Lung (tissue), 12 donors: ENCODE results near the gene KCNMA1. TPM values are rescaled to one million over a fixed set of nuclear protein-coding genes. Genes with fewer than 3 reads are reported as not detected.
A peak's percentile ranks its signal among the peaks of the same experiment; 100 is the strongest.

Source experiments
- ATAC-seq: fragments of 200-7000 bp; cut with Tn5 transposase; one replicate; pipeline ENCODE4 v1.9.1; 2020; ENCODE audit warnings: moderate number of reproducible peaks; ENCODE audit not compliant: insufficient read depth, low FRiP score
- DNase-seq, 3 donors: peaks; one replicate each; pipeline ENCODE4 v3.0.0-alpha.2; 2013 to 2017
- H3K27ac ChIP-seq, 2 donors: one replicate each; pipeline ENCODE4 v1.5.1; 2013; ENCODE audit warnings: mild to moderate bottlenecking in 2 of 2, moderate library complexity in 2 of 2, control low read depth in 1 of 2, inconsistent platforms in 1 of 2, low read depth in 1 of 2, low read length in 1 of 2
- H3K27me3 ChIP-seq, 3 donors: one replicate each; pipeline ENCODE4 v1.5.1; 2013; ENCODE audit warnings: low read length in 2 of 3; ENCODE audit not compliant: control insufficient read depth in 3 of 3, insufficient read depth in 3 of 3
- H3K36me3 ChIP-seq, 4 donors: one replicate each; pipeline ENCODE4 v1.5.1; 2013; ENCODE audit warnings: low read length in 4 of 4, mild to moderate bottlenecking in 1 of 4, moderate library complexity in 1 of 4; ENCODE audit not compliant: control insufficient read depth in 4 of 4, insufficient read depth in 4 of 4
- H3K4me1 ChIP-seq, 5 donors: one replicate each; pipeline ENCODE4 v1.5.1; 2013; ENCODE audit warnings: low read length in 5 of 5, mild to moderate bottlenecking in 2 of 5, moderate library complexity in 1 of 5; ENCODE audit not compliant: control insufficient read depth in 5 of 5, insufficient read depth in 5 of 5
- H3K4me3 ChIP-seq: one replicate; pipeline ENCODE4 v1.5.1; 2013; ENCODE audit warnings: mild to moderate bottlenecking, control low read depth, moderate library complexity
- H3K9ac ChIP-seq, 2 donors: one replicate each; pipeline ENCODE4 v1.5.1; 2013; ENCODE audit warnings: low read length in 2 of 2, control low read depth in 1 of 2; ENCODE audit not compliant: insufficient read depth in 1 of 2
- H3K9me3 ChIP-seq, 4 donors: one replicate each; pipeline ENCODE4 v1.5.1; 2013; ENCODE audit warnings: low read length in 3 of 4, mild to moderate bottlenecking in 1 of 4, moderate library complexity in 1 of 4; ENCODE audit not compliant: control insufficient read depth in 4 of 4, insufficient read depth in 3 of 4
- WGBS, 2 donors: extraction: QIAGEN DNeasy Blood & Tissue Kit; methylation state at CpG; one replicate each; pipeline ENCODE4 v1.1.7; 2013; 5-methylcytosine and 5-hydroxymethylcytosine counted together
- polyA plus RNA-seq, 2 donors: library from polyadenylated mRNA; stranded (reverse); fragments of 200-250 nt; gene quantifications; one replicate each; pipeline ENCODE4 v1.2.1, GENCODE V29; 2013
- total RNA-seq, 2 donors: library from RNA; depleted of rRNA in 1 of 2; stranded (reverse); fragments of >200 nt in 1 of 2; gene quantifications; one replicate each; pipeline ENCODE4 v1.2.1, GENCODE V29; 2014 to 2021
- TF ChIP-seq, protein P1 (sequence below): IDR thresholded peaks from 2 replicates; pipeline ENCODE4 v1.5.1; 2012; ENCODE audit warnings: mild to moderate bottlenecking; ENCODE audit errors: control extremely low read depth, extremely low read depth
- donor health status: control.
- donor health status: control.
- donor health status: Bipolar disorder and iron deficiency.
- donor health status: healthy.
- donor health status: DM: yes; HTN: yes; CAD: no.

The KCNMA1 gene
- total and polyA plus RNA-seq, 4 donors, result 3.8 to 13.0 (median 5.5) TPM

GRCh38 chr10:76942628-76943416 lies 694.8 kb downstream of the KCNMA1 start:
- no peak overlapping the region for H3K27ac ChIP-seq
- TF ChIP-seq, protein P1, sequence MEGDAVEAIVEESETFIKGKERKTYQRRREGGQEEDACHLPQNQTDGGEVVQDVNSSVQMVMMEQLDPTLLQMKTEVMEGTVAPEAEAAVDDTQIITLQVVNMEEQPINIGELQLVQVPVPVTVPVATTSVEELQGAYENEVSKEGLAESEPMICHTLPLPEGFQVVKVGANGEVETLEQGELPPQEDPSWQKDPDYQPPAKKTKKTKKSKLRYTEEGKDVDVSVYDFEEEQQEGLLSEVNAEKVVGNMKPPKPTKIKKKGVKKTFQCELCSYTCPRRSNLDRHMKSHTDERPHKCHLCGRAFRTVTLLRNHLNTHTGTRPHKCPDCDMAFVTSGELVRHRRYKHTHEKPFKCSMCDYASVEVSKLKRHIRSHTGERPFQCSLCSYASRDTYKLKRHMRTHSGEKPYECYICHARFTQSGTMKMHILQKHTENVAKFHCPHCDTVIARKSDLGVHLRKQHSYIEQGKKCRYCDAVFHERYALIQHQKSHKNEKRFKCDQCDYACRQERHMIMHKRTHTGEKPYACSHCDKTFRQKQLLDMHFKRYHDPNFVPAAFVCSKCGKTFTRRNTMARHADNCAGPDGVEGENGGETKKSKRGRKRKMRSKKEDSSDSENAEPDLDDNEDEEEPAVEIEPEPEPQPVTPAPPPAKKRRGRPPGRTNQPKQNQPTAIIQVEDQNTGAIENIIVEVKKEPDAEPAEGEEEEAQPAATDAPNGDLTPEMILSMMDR, result no peak
- WGBS, 2 donors, result 57 to 68% methylated on average over 8 of the region's 8 CpGs
- DNase-seq (peak in 2 of 3 donors; percentile 29 to 44), ATAC-seq (no peak)
- no peak overlapping the region for H3K4me3 ChIP-seq
- no peaks in the 10 kb centered on the region for H3K27me3 ChIP-seq
- peaks cover 0 to 25% (median 5%) of the 10 kb centered on the region in 5 donors for H3K4me1 ChIP-seq
- H3K9me3 ChIP-seq, result no peaks in the 10 kb centered on the region
- no peaks in the 10 kb centered on the region for H3K36me3 ChIP-seq
- no peak overlapping the region for H3K9ac ChIP-seq

DNA sequence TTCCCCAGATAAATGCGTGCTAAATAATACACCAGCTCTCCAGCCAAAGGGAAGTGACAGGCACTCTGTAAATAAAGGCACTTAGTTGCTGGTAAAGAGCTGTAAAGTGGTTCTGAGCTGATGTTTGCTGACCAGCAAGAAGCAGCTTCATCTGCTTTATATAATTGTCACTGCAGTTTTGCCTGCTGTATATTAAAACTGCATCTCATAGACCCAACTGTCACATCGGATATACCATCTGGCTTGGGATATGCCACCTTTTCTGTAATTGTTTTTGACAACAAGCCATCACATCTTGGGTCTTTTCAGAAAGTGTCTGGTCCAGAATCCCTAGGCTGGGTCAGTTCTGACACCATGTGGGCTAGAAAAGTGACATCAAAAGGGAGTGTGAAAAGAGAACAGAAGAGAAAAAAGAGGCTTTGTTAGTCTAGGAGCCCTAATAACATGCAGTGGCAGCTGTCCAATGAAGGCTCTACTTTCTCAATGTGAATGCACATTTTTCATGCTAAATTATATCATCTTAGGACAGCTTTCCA lies 697.6 kb downstream of the KCNMA1 start:
- peak overlapping the region; percentile 3 for H3K4me3 ChIP-seq
- no peak overlapping the region for H3K9ac ChIP-seq
- no peaks in the 10 kb centered on the region for H3K9me3 ChIP-seq
- H3K27me3 ChIP-seq, result no peaks in the 10 kb centered on the region
- DNase-seq (peak; percentile 40 to 87 (median 79)), ATAC-seq (no peak)
- peaks cover 0 to 34% (median 10%) of the 10 kb centered on the region in 5 donors for H3K4me1 ChIP-seq
- TF ChIP-seq, protein P1, result no peak
- H3K36me3 ChIP-seq, result no peaks in the 10 kb centered on the region
- no peak overlapping the region for H3K27ac ChIP-seq
- WGBS, 2 donors, result 65 to 73% methylated on average over 2 of the region's 2 CpGs

- Histone ChIP-seq H3K4me3 (no peak overlapping the region), H3K27ac (no peak overlapping the region), H3K4me1 (peaks cover 0 to 28% (median 10%) of the 10 kb centered on the region in 5 donors), H3K9me3 (no peaks in the 10 kb centered on the region), H3K27me3 (no peaks in the 10 kb centered on the region), H3K9ac (no peak overlapping the region), H3K36me3 (no peaks in the 10 kb centered on the region)
- WGBS, 2 donors, result 45 to 73% methylated on average over 2 of the region's 2 CpGs
- DNase-seq (peak in 1 of 3 donors; percentile 27), ATAC-seq (no peak)
- TF ChIP-seq, protein P1, result no peak
Observed at GRCh38 chr10:76937181-76937600, 700.4 kb downstream of the KCNMA1 start.
